HL-60 (cell line): ENCODE data around the gene KLK13.

Experiments used
- DNase-seq, 2 experiments: peaks; one replicate each; pipeline ENCODE4 v3.0.0-alpha.2; 2010 to 2020; ENCODE audit warnings: low read depth in 1 of 2, low spot score in 1 of 2
- H3K27ac ChIP-seq: fragments of 250-450 bp; sonication (Bioruptor Pico); replicated peaks from 2 replicates; pipeline ENCODE4 v1.5.1; 2020; ENCODE audit warnings: mild to moderate bottlenecking, moderate library complexity
- H3K27me3 ChIP-seq: fragments of 250-450 bp; sonication (Bioruptor Pico); 2 replicates; pipeline ENCODE4 v1.5.1; 2021; ENCODE audit warnings: mild to moderate bottlenecking, moderate library complexity; ENCODE audit not compliant: insufficient read depth, poor library complexity, severe bottlenecking
- H3K4me3 ChIP-seq: replicated peaks from 2 replicates; pipeline ENCODE4 v1.5.1; 2011; ENCODE audit warnings: mild to moderate bottlenecking, control low read depth, low read length; ENCODE audit not compliant: insufficient read depth
- CTCF ChIP-seq: IDR thresholded peaks from one replicate; pipeline ENCODE4 v1.5.1; 2011; ENCODE audit warnings: low read length, control low read depth, inconsistent platforms; ENCODE audit not compliant: insufficient read depth
- GABPA ChIP-seq: IDR thresholded peaks from 2 replicates; pipeline ENCODE4 v1.6.1; 2012; ENCODE audit warnings: low read depth
- POLR2AphosphoS5 ChIP-seq: IDR thresholded peaks from 2 replicates; pipeline ENCODE4 v1.6.1; 2012; ENCODE audit warnings: low read depth
- SPI1 ChIP-seq: IDR thresholded peaks from 2 replicates; pipeline ENCODE4 v1.6.1; 2012; ENCODE audit warnings: low read depth, mild to moderate bottlenecking, borderline replicate concordance
- TF ChIP-seq, protein P1 (sequence below): IDR thresholded peaks from 2 replicates; pipeline ENCODE4 v1.6.1; 2012; ENCODE audit warnings: low read depth; ENCODE audit not compliant: insufficient replicate concordance

The KLK13 gene

DNA sequence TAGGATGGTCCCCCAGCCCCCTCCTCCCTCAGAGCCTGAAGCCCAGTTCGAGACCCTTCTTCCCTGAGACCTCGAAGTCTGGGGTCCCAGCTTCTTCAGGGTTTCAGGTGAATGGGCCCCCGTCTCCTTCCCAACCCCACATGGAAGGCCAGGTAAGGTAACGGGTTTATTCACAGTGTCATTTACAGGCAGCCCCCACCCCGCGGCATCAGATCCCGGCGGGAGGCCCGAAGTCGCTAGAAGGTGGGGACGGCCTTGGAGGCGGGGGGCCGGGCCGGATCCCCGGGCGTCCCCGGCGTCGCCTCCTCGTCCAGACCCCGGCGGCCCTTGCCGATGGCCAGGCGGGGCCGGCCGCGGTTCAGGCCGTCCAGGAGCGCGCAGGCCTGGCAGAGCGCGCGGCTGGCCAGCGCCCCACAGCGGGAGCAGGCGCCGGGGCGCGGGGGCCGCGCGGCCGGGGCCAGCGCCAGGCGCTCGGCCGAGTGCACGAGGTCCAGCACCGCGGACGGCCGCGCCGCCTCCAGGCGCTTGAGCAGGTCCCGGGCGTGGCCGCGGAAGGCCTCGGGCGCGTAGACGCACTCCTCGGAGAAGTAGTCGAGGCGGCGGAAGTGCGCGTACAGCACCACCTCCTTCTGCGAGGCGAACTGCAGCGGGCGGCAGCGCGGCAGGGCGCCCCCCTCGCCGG, 33.6 kb upstream of the KLK13 start:
- no peak for DNase-seq
- Histone ChIP-seq H3K27me3 (no peaks in the 10 kb centered on the region), H3K27ac (no peak overlapping the region), H3K4me3 (no peak overlapping the region)
- TF ChIP-seq, protein P1, sequence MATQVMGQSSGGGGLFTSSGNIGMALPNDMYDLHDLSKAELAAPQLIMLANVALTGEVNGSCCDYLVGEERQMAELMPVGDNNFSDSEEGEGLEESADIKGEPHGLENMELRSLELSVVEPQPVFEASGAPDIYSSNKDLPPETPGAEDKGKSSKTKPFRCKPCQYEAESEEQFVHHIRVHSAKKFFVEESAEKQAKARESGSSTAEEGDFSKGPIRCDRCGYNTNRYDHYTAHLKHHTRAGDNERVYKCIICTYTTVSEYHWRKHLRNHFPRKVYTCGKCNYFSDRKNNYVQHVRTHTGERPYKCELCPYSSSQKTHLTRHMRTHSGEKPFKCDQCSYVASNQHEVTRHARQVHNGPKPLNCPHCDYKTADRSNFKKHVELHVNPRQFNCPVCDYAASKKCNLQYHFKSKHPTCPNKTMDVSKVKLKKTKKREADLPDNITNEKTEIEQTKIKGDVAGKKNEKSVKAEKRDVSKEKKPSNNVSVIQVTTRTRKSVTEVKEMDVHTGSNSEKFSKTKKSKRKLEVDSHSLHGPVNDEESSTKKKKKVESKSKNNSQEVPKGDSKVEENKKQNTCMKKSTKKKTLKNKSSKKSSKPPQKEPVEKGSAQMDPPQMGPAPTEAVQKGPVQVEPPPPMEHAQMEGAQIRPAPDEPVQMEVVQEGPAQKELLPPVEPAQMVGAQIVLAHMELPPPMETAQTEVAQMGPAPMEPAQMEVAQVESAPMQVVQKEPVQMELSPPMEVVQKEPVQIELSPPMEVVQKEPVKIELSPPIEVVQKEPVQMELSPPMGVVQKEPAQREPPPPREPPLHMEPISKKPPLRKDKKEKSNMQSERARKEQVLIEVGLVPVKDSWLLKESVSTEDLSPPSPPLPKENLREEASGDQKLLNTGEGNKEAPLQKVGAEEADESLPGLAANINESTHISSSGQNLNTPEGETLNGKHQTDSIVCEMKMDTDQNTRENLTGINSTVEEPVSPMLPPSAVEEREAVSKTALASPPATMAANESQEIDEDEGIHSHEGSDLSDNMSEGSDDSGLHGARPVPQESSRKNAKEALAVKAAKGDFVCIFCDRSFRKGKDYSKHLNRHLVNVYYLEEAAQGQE: no peak
- TF ChIP-seq GABPA (no peak), POLR2AphosphoS5 (no peak), SPI1 (no peak), CTCF (no peak)

- DNase-seq: no peak
- TF ChIP-seq GABPA (no peak), CTCF (no peak), POLR2AphosphoS5 (no peak), SPI1 (no peak)
- TF ChIP-seq, protein P1: no peak
- H3K4me3 ChIP-seq: no peak overlapping the region
- no peaks in the 10 kb centered on the region for H3K27me3 ChIP-seq
- H3K27ac ChIP-seq: no peak overlapping the region
These were observed 32.9 kb upstream of the KLK13 start for GRCh38 chr19:51097796-51098195.

DNA sequence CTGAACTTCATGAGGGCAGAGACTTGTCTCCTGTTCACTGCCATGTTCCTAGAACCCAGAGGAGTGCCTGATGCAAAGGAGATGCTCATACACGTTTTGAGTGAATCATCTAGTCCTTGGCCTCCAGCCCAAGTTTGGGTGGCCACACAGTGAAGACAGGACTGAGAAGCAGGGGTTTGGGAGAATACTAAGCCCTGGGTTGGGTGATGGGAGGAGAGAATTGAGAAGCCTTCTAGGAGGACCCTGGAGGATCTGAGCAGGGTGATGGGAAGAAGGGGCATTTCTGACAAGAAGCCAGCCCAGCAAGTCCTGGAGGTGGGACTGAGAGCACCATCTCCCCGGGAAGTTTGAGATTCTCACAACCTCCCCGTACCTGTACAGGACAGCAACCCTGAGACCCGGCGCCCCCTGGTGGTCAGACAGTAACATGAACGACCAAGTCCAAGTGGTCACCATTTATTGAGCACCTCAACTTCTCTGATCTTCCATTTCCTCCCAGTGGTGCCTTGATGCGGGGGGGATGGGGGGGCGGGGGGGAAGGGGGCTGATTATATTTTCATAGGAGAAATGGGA, 32.4 kb upstream of the KLK13 start:
- DNase-seq: peak in 1 of 2 experiments; percentile 52
- Histone ChIP-seq H3K27me3 (no peaks in the 10 kb centered on the region), H3K4me3 (no peak overlapping the region), H3K27ac (no peak overlapping the region)
- TF ChIP-seq, protein P1: no peak
- TF ChIP-seq CTCF (peak; percentile 46), SPI1 (no peak), POLR2AphosphoS5 (no peak), GABPA (no peak)
